Stimulated activated CD8-positive, alpha-beta memory T cell treated with anti-CD3 and anti-CD28 coated beads, Interleukin-12 subunit alpha, Interleukin-12 subunit beta, amount 100 ng/mL, for 4 hours (primary cell): Measurements from ENCODE around the gene ACAA1.
A peak's percentile ranks its signal among the peaks of the same experiment; 100 is the strongest.
"Not testable (repeated sequence)": the region's sequence is repeated elsewhere in the genome, so short reads cannot be mapped to it uniquely, and the experiment has no call there.

Experiments
- DNase-seq: peaks from one replicate; pipeline ENCODE4 v3.0.0-alpha.2; 2020; ENCODE audit warnings: low read depth

Gene ACAA1

DNA sequence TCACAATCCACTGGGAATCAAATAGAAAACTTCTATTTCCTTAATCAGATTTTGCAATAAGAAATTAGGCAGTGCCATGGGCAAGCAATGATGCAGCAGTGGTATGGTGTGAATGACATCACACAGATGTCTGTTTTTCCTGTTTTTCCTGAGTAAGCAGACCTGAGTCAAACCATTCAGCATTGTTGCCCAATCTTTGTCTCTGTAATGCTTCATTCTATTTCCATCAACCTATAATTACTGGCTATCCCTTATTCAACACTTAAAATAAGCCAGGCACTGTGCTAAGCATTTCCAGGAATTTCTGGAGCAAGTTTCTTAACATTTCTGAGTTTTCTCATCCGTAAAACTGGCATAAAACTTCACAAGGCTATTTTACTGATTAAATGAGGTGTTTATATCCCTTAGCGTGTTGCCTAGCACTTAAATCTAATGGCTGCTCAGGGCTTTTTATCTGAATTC, 17.1 kb upstream of the ACAA1 start:
- no peak for DNase-seq

DNA sequence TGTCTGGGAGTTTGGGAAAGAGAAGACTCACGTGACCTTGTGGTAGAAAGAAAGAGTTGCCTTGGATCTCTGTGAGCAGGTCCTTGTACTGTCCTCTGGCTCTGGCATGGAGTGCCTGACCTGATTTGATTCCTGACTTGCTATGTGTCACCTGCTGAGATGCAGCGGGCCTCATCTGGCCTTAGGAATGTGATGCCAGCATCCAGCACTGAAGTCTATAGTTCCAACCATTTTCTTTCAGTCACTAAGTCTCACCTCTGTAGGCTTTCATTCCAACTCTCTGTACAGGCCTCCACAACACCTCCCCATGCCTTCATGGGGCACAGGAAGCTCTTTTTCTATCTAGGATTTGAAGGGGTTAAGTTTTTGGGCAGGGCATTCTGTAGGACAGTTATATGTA, 16.3 kb upstream of the ACAA1 start:
- no peak for DNase-seq

DNA sequence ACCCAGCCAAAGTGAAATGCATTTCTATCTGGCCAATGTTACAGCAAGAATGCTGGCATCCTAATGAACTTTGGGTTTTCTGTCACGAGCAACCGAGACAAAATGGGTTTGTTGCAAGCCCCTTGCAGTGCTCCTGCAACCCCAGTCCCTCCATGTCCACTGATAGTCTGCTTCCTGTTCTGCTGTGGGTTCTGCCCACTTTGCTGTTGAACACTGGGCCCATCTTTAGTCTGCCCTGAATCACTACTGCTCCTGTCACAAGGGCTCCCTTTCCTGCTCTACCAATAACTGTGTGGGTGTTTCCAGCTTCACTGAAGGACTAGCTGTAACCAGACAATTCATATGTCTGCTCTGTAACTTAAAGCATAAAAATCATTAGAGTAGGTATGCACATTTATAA, 15.7 kb upstream of the ACAA1 start:
- no peak for DNase-seq

DNA sequence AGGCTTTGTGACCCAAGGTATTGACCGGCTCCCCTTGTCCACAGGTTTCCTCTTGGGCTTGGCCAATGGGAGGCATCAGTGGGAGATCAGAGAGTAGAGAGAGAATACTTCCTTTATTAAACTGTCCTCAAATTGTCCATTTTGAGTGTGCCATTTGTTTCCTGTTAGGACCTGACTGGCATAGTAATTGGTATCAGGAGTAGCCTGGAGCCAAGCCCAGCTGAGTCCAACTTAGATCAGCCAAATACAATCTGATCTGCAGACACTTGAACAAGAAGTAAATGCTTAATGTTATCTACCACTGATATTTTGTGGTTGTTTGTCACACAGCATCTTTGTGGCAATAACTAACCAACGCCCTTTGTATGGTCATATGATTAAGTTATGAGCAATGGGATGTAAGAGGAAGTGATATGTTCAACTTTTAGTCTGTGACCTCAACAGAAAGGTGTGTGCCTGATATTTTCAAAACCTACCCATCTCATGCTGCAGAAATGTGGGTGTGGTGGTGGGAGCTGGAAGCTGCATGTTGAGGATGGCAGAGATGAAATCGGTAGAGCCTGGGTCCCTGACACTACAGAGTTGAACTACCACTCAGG, 14.8 kb upstream of the ACAA1 start:
- DNase-seq = no peak

DNA sequence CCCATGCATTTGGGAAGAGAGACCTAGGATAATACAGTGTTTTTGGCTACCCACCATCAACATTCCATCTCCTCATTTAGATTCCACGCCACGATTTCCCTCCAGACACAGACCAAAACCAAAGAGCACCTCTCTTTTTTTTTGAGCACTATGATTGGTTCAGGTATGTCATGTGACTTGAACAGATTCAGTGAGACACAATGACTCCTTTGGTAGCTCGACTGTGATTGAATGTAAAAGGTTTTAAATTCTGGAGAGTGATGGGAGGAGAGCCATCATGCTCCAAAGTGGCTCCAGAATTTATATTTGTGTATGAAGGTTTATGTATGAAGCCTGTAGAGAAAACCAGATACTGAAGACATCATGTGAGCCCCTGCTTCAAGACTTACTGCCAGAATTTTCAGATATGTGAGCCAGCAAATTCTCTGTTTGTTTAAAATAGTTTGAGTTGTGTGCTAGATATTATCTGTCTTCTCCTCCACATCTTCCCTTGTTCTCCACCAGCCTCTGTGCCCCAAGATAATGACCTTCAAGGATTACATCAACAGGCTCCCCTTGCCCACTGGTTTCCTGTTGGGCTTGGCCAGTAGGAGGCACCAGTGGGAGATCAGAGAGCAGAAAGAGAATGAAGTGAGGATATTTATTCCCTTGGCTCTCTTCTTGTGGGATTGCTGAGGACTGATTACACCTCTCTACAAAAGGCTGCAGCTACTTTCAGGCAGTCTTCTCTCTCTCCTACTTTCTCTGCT, 14.0 kb upstream of the ACAA1 start:
- no peak for DNase-seq

DNA sequence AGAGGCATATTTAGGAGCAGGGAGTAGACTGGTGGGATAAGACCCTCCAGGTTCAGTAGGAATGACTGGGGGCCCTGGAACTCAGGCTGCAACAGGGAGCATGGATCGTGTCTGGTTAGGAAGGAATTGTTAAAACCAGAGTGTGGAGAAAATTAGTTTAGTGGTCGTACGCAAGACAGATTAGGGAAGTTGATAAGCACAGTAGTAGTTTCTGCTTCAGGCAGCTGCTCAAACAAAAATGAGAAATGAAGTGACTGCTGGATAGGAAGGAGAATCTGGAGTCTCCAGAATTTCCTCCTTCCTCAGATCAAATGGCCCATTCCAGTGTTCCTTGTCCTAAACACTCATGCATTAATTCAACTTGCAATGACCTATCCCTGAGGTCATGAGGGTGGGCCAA, 12.8 kb upstream of the ACAA1 start:
- DNase-seq = no peak

DNA sequence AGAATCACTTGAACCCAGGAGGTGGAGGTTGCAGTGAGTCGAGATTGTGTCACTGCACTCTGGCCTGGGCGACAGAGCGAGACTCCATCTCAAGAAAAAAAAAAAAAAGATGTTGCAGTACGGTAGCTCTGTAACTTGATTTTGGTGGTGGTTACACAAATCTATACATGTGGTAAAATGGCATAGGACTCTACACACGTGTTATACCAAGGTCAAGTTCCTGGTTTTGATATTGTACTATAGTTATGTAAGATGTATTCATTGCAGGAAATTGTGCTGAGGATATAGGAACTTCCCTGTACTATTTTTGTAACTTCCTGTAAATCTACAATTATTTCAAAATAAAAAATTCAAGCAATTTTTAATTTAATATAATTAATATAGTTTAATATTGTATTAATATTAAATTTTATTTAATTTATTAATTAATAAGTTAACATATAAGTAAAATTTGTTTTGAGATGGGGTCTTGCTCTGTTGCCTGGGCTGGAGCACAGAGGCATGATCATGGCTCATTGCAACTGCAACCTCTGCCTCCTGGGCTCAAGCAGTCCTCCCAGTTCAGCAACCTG, 11.5 kb upstream of the ACAA1 start:
- DNase-seq = no peak

DNA sequence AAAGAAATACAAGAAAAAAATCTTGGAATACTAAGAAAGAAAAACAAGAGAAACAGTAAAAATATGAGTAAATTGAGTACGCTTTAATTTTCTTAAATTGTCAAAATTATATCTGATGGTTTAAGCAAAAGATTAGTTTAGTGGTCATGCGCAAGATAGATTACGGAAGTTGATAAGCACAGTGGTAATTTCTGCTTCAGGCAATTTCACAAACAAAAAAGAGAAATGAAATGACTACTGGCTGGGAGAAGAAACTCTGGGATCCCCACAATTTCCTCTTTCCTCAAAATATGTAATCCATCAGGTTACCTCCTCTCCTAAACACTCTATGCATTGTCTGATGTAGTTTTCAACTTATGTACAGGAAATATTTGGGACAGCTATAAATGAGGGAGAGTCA, 10.5 kb upstream of the ACAA1 start:
- no peak for DNase-seq

DNA sequence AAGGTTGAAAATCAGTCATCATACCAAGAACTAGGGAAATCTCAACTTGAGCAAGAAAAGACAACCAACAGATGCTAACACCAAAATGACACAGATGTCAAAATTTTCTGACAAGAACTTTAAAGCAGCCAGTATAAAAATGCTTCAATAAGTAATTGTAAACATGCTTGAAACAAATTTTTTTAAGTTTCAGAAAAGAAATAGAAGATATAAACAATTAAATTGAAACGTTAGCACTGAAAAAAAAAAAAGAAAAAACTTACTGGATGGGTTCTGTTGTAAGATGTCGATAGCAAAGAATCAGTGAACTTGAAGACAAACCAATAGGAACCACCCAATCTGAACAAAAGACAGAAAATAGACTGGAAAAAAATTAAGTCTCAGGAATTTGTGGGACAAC, 9.6 kb upstream of the ACAA1 start:
- DNase-seq = no peak

DNA sequence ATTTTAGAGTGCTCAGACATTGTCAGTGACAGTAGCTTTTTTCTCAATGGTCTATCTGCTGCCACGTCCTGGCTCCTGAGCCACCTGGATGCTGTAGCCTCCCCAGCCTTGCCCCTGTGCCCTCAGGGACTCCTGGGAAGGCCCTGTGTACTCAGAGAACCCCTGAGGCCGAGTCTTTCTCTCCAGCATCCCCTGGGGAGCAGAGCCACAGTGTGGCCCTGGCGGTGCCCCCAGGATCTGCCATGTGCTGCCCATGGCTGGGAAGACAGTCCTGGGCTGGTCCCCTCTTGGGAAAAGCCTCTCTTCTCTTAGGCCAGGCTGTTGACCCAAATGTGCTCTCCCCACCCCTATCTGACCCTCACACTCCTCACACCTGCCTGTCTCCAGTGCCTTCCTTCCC, 6.6 kb upstream of the ACAA1 start:
- DNase-seq = no peak

DNA sequence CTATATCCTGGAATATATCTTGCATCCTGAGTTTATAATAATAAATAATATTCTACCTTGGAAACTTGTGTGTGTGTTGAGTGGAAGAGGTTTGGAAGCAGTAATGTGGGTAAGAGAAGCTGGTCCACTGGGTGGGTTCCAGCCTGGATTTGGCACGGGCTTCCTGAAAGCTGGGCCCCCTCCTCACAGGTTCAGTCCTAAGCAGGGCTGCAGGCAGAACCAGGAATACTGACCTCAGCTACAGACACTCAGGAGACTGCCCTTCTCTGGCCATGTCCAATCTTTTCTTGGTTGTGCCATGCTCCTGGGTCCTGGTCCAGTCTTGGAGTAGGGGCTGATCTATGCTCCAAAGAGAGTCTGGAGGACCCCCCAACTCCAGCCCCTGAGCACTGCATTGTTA, 6.0 kb upstream of the ACAA1 start:
- DNase-seq = no peak

DNA sequence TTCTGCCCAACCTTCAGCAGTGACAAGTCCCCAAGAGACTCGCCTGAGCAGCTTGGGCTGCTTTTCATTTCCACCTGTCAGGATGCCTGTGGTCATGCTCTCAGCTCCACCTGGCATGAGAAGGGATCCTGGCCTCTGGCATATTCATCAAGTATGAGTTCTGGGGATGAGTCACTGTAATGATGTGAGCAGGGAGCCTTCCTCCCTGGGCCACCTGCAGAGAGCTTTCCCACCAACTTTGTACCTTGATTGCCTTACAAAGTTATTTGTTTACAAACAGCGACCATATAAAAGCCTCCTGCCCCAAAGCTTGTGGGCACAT, 5.0 kb upstream of the ACAA1 start:
- no peak for DNase-seq

DNA sequence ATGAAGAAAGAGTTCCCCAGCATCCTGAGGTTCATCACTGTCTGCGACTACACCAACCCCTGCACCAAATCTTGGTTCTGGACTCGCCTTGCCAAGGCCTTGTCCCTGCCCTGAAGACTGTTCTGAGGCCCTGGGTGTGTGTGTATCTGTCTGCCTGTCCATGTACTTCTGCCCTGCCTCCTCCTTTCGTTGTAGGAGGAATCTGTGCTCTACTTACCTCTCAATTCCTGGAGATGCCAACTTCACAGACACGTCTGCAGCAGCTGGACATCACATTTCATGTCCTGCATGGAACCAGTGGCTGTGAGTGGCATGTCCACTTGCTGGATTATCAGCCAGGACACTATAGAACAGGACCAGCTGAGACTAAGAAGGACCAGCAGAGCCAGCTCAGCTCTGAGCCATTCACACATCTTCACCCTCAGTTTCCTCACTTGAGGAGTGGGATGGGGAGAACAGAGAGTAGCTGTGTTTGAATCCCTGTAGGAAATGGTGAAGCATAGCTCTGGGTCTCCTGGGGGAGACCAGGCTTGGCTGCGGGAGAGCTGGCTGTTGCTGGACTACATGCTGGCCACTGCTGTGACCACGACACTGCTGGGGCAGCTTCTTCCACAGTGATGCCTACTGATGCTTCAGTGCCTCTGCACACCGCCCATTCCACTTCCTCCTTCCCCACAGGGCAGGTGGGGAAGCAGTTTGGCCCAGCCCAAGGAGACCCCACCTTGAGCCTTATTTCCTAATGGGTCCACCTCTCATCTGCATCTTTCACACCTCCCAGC, 4.4 kb upstream of the ACAA1 start:
- no peak for DNase-seq

DNA sequence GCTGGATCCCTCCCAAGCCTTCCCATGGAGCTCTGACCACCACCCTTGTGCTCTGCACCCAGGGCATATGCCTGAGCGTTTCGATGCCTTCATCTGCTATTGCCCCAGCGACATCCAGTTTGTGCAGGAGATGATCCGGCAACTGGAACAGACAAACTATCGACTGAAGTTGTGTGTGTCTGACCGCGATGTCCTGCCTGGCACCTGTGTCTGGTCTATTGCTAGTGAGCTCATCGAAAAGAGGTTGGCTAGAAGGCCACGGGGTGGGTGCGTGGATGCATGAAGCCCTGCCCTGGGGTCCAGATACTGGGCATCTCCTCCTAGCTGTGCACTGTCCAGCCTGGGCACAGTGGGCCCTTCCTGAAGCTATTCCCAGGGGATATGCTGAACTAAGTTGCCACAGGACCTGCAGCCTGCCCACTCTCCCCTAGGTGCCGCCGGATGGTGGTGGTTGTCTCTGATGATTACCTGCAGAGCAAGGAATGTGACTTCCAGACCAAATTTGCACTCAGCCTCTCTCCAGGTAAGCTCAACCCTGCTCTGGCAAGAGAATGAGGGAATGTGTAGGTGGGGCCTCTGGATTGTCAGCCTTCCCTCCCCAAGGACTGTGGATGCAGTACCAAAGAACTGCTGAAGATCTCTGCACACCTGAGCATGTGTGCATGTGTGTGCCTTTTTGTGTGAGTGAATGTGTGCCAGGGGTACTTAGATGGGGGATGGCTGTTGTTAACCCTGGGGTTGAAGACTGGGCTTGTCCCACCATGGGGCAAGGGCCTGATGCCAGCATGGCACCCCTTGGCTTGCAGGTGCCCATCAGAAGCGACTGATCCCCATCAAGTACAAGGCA, 3.6 kb upstream of the ACAA1 start:
- DNase-seq = no peak

DNA sequence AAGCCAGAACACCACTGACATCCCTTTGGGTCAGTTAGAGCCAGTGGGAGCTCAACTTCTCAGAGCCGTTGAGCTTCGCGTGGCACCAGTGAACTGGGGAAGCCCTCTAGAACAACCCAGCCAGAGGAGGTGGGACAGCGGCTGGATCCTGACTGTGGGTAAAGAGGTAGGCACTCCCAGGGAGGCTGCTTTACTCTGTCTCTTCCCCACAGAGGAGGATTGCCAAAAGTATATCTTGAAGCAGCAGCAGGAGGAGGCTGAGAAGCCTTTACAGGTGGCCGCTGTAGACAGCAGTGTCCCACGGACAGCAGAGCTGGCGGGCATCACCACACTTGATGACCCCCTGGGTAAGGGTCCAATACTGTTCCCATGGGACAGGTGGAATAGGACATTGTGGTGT, 2.7 kb upstream of the ACAA1 start:
- no peak for DNase-seq

DNA sequence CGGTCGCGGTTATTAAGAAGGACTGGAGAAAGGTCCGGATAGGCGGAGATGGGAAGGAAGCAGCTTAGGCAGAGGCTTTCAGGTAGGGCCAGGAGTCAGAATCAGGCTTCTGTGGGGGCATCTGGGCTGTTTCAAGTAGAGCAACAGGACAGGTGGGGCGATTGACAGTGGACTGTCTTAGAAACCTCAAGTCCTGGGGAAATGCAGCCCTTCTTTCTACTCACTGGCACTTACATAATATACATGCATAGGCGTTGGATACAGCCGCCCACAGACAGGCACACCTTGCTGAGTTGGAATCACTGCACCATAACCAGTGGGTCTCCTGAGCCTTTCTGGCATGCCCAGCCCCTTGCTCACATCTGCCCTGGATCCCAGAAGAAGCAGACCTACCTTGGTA, 2.3 kb upstream of the ACAA1 start:
- no peak for DNase-seq

DNA sequence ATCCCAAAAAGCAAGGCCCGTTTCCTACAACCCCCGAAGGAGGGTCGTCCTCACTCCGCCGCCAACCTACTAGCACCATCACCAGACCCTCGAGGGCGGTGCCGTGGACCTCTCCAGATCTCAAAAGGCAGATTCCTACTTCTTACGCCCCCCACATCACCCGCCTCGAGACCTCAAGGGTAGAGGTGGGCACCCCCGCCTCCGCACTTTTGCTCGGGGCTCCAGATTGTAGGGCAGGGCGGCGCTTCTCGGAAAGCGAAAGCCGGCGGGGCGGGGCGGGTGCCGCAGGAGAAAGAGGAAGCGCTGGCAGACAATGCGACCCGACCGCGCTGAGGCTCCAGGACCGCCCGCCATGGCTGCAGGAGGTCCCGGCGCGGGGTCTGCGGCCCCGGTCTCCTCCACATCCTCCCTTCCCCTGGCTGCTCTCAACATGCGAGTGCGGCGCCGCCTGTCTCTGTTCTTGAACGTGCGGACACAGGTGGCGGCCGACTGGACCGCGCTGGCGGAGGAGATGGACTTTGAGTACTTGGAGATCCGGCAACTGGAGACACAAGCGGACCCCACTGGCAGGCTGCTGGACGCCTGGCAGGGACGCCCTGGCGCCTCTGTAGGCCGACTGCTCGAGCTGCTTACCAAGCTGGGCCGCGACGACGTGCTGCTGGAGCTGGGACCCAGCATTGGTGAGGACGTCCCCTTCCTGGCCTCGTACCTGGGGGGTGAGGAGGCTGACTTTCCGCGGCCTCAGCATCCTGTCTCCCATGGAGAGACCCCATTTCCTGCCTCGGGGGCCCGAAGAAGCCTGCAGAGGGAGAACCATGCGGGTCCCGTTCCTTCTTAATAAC, 1.6 kb upstream of the ACAA1 start, which contains the start of gene MYD88:
Gene MYD88, plus strand, starts transcription at position 313 of the 842 bp plus-strand sequence. Its CDS starts 40 bp downstream, at position 353.
- peak; percentile 79 for DNase-seq

DNA sequence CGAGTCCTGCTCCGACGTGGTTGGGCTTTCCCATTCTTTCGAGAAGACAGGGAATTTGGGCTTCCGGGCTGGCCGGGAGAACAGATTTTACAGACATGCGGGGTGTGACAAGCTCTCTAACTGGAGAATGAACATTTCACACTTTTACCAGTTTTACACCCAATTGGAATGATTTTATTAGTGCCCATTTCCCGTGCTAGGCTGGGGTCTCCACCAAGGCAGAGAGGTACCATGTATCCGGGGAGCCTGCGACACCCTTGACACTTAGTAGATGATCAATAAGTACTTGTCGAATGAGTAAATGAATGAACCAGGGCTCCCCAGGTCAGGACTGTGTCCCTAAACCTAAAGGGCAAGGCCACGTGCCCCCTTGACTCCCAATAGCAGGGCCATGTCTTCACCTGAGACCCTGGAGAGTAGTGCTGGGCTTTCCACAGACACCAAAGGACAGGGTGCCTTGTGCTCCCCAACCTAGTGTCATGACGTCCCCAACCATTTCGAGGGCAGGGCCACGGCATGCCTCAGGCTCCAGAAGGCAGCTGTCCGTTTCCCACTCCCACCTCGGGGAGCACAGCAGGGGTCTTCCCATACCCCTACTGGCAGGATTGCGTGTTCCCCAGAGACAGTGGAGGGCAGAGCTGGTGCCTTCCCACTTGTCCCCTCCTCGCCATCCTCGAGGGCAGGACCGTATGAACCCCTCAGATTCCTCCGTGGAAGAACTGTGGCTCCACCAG, 855 bp upstream of the ACAA1 start:
- no peak for DNase-seq

DNA sequence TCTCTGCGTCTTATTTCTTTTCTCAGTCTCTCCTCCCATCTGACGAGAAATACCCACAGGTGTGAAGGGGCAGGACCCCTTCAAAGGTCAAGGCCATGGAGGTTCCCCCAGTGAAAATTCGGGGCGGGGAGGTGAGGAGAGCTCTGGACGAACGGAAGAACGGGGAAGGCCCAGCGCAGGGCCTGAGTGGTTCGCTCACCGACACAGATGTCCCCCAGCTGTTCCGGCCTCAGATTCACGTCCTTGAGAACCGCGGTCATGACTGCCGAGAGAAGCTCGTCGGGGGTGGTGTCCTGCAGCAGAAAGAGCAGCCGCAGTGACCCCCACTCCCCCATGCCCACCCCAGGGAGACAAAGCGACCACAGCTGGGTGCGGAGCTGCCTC, 542 bp downstream of the ACAA1 start:
- no peak for DNase-seq

DNA sequence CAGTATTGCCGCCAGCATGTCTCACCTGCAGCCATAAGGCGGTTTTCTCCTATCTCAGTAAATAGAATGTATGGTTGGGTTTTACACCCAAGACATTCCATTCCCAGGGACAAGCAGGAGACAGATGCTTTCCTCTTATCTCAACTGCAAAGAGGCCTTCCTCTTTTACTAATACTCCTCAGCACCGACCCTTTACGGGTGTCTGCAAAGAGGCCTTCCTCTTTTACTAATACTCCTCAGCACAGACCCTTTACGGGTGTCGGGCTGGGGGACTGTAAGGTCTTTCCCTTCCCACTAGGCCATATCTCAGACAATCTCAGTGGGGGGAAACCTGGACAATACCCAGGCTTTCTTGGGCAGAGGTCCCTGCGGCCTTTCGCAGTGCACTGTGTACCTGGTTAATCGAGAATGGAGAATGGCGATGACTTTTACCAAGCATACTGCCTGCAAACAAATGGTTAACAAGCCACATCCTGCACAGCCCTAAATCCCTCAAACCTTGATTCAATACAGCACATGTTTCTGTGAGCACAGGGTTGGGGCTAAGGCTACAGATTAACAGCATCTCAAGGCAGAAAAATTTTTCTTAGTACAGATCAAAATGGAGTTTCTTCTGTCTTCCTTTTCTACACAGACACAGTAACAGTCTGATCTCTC, 1.2 kb downstream of the ACAA1 start:
- not testable (repeated sequence) for DNase-seq
